Inflammatory macrophage treated with lipopolysaccharide for 4 hours (primary cell): Measurements from ENCODE around the gene WDR54.

Experiments
- DNase-seq: peaks from one replicate; pipeline ENCODE4 v3.0.0-alpha.2; 2020

Gene WDR54, protein sequence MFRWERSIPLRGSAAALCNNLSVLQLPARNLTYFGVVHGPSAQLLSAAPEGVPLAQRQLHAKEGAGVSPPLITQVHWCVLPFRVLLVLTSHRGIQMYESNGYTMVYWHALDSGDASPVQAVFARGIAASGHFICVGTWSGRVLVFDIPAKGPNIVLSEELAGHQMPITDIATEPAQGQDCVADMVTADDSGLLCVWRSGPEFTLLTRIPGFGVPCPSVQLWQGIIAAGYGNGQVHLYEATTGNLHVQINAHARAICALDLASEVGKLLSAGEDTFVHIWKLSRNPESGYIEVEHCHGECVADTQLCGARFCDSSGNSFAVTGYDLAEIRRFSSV

DNA sequence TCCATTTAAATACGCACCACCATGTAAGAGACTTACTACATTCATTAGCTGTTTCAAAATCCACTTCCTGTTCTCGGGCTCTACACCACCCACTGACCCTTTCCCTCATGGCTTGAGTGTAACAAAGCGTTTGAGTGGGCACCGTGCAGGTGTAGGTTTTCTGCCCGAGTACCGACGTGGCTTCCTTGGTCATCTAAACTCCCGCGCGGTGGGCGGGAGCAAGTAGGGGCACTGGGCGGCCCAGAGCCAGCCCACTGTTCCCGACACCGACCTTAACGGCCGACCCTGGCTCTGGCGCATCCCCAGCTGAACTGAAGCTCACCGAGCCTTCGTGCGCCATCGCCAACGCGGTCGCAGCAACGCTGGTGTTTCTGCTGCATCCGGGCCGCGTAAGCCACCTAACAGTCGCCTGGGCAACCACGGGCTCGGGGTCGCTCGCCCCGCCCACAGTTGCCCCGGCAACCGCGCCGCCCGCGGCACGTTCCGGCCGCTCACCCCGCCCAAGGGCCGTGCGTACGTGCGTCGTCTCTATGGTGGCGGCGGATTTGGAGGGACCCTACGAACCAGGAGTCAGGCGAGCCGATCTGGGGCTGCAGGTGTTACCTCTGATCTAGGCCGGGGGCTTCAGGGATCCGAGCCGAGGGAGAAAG lies at the start of gene WDR54, which contains the start of gene C2orf81:
Gene WDR54, plus strand, starts transcription at position 510 of the 650 bp plus-strand sequence. CDS start 424 bp downstream, outside the sequence.
Gene C2orf81, minus strand, starts transcription at position 399 of the 650 bp plus-strand sequence. Its CDS starts 59 bp downstream, at position 340.
- DNase-seq = peak; percentile 73

DNA sequence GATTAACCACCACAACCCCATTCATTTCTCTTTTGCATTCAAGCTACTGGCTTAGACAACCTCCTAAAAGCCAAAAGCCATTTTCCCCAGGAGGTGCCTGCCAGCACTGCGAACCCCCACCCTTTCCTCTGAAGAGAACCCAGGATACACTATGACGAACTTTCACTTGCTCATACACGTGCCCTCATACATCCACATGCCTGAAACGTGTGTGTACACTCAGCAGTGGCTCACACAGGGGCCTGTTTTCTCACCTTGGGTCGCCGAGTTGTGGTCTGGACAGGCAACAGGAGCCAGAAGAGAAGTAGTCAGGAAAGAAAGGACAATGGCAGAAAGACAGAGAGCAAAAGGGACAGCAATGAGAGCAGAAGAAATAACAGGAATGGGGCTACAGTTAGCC lies 48.9 kb upstream of the WDR54 start:
- DNase-seq = no peak

DNA sequence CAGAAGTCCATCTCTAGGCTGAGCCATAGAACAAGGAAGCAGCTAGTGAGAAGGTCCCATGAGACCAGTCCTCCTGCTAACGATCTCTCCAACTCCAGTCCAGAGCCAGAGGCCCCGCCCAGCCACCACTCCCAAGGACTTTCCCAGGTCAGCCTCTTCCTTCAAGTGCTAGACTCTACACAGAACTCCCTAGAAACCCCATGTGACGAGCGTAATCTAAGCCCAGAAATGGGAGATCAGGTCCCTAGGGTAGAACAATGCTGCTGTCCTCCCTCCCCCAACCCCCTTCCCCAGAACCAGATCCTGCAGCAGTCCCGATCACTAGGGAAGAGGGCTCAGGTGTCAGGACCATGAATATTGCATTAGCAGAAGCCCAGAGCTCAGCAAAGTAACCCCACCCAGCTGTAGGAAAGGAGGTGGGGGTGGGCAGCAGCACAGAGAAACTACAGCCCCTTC lies 48.3 kb upstream of the WDR54 start:
- no peak for DNase-seq

DNA sequence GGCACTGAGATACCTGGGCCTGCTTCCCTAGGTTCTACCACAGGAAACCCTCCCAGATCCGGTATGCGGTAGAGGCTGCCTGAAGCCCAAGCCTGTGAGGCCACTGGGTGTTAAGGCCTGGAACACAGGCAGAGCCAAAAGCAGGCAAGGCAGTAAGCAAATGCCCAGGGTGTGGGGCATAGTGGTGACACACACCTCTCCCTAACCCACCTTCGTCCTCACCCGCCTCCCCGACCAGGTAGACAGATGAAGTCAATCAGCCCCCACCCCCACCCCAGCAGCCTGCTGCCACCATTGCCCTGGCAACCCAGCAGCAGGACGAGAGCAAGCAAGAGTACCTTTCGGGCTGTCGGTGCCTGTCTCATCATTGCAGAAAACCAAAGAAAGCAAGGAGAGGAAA lies 47.5 kb upstream of the WDR54 start:
- no peak for DNase-seq

DNA sequence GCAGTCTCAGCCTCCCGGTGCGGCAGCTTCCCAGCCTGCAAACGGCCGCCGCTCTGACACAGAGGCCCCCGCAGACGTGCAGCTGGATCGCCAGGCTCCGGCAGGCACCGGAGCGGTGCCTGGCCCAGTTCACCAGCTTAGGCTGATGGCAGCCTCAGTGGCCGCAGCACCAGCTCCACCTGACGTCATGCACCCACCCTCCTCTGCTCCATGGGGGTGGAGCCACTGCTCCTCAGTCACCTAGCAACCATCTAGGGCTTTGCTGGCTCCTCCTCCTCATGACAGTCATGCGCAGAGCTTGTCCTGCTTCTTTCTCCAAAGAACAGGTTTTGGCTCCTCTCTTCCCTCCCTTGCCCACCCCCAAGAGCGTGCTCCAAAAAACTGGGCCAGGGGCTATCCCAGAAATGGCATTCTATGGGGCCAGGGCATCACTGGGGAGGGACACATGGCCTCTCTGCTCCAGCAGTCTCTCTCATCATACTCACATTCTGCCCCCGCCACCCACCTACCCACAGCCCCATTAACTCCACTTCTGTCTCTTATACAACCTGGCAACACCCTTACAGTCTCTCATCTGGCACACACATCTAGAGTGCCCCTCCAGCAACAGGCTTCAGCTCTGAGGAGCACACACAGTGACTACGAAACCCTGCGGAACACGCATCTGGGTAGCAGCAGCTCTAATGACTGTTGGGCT lies 46.9 kb upstream of the WDR54 start:
- no peak for DNase-seq

DNA sequence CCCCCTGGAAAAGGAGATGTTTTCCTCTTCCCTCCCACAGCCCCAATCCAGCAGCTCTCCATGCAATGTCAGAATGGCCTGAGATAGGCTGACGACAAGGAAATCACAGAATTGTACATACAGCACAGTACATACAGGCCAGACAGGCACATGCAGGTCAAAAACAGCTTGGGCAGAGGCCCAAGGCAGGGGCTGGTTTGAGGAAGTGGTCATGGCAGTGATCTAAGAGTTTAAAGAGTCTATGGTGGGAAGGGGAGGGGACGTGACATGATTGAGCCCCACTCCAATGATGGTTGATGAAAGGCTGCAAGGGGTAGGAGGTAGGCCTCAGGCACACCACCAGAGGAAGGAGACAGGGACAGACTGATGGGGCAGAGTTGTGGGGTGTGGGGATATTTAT lies 45.7 kb upstream of the WDR54 start:
- DNase-seq = no peak

DNA sequence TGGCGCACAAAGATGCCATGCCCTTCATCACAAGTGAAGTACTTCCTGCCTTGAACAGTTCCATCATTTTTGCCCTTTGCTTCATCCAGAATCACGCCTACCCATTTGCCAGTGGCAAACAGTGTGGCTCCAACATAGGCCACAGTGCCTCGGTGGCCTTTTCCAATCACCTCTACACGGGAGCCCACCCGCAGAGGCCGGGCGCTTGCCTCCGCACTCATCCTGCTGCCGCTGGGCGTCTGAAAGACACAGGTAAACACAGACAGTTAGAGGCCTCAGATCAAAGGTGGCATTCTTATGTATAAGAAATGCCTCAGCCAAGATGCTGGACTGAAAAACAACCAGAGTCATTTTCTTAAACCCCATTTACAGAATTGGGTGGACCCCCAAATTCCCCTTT lies 43.5 kb upstream of the WDR54 start:
- no peak for DNase-seq

DNA sequence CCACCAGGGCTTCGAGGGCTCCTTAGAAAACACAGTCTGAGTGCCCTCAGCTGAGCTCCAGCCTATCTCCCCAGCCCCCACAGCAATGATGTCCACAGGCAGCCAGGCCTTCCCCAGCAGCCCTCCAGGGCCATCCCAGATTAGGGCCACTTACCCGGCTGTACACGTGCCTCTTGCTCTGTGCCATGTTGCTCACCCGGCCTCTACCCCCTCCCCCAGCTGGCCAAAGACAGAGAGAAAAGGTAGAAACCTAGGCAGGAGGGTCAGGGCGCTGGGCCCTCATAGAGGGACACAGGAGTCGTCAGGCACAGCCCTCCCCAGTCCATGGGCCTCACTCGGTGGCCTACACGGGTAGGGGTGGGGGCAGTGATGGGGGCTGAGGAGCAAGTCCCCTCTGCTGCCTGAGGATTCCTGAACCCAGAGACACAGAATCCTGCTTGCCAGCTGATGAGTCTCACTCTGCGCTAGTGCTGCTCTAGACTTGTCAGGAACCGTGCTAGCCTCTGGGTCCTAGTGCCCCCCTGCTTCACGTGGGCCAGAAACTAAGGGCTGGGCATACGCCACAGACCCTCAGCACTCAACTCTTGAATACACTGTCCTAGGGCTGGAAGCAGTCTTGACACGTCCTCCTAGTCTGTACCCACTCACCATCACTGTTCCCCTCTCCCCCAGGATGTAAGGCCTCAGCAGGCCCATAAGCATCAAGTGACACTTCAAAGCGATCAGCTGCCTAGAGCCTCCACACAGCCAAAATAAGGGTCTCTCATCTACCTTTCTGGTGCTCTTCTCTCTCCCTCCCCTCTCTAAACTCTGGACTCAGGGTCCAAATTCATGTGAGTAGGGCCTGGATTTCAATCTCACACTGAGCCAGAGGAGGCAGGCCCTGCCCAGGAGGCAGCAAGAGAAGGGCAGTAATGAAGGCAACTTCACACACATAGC lies 41.4 kb upstream of the WDR54 start, which contains the start of gene DCTN1:
Gene DCTN1, minus strand, starts transcription at position 461 of the 939 bp plus-strand sequence. Its CDS starts 274 bp downstream, at position 187.
- no peak for DNase-seq

DNA sequence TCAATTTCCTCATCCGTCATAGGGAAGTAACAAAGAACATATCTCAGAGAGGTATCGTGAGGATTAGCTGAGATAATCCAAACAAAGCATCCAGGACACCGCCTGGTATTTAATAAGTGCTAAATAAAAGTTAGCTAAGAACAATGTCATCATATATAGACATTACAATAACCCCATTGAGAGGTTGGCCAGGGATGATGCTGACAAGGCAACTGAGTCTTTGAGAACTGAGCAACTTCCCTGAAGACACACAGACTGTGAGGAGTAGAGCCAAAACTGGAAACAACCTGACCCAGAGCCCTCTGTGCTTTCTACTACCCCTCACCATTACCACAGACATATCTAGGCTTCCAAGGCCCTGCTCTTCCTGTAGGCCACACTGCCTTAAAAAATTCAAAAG lies 39.8 kb upstream of the WDR54 start:
- no peak for DNase-seq

DNA sequence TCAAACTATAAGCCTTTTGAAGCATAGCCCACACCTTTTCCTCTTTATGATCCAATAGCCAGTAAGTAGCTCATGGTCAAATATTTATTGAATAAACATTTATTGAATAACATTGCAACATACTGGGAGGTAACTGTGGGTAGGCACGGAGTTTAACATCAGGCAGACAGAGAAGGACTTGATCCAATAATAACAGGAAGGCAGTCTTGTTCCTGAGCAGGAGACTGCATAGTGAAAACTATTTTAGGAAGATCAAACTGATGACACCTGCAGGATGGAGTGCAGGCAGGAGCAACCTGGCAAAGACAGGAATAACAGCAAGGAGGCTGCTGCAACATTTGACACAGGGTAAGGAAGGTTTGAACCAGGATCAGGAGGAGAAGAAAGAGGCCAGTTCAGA lies 38.3 kb upstream of the WDR54 start:
- DNase-seq = no peak

DNA sequence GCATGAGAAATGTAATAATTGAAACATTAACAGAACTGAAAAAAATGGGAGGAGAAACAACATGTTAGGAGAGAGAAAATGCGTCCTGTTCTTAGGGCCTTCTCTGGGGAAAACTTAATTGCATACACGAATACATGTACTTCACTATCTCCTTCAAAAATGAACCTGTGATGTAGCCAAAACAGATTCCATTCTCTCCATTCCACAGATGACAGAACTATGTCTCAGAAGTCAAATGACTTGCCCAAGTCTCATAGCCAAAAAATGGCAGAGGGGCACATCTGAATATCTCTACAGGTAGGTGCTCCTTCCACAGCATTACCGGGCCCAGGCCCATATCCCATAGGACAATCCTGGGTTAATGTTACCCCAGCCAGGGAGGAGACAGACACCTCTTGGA lies 37.5 kb upstream of the WDR54 start:
- no peak for DNase-seq

DNA sequence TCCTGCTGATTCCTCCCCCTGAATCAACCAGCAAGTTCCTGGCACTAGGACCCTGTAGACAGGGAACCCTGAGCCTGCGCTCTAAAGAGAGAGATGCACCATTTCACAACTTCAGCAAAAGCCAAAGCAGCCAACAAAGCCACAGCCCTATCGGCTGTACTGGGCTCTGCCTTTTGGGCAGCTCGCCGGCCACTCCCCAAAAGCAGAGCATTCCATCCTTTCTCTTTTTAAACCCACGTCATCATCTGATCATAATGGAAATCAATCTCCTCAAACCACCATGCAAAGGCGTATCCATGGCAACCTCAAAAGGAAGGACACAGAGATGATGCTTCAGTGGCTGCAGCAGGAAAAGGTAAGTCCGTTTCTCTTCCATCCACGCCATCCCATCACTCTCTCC lies 36.1 kb upstream of the WDR54 start:
- no peak for DNase-seq

DNA sequence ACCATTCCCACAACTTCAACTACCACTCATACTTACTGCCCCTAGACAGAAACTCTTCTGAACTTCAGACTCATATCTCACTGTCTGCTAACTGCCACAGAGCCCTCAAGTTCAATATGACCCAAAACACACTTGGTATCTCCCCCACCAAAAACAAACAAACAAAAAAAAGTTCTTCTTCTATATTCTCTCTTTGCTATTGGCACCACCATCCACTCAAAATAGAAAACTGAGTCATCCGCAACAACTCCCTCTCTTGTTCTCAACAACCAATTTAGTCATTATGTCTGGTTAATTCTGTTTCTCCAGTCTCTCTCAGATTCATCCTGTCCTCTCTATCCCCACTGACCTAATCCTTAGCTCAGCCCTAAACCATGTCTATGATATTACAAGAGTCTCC lies 34.2 kb upstream of the WDR54 start:
- no peak for DNase-seq

DNA sequence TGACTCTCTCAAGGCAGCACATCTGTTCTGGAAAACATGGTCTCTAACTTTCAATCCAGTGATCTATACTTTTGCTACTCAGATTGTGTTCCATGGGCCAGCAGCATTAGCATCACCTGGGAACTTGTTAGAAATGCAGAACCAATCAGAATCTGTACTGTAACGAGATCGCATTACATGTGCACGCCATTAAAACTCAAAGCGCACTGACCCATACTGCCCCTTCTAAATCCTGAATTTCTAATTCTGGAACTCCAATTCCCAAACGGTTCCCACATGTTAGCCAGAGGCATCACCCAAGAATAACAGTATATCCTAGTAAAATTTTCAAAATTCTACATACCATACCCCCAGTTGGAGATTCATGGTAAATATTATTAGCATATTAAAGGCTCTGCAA lies 30.9 kb upstream of the WDR54 start:
- no peak for DNase-seq

DNA sequence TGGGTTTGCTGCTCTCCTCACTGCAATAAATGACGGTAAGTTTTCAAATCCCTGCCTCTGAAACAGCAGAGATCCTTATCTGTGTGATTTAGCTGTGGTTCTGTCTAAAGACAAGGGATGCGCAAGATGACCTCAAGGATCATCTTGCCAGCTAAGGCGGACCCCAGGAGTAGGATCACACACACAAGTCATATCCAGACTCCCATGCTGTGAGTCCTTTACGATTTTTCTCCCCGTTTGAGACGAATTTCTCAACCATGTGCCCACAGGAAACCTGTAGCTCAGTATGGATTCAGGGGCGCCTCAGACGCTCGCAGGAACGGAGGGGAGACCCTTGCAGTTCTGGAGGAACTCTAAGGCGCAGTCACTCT lies 30.3 kb upstream of the WDR54 start:
- DNase-seq = peak; percentile 7

DNA sequence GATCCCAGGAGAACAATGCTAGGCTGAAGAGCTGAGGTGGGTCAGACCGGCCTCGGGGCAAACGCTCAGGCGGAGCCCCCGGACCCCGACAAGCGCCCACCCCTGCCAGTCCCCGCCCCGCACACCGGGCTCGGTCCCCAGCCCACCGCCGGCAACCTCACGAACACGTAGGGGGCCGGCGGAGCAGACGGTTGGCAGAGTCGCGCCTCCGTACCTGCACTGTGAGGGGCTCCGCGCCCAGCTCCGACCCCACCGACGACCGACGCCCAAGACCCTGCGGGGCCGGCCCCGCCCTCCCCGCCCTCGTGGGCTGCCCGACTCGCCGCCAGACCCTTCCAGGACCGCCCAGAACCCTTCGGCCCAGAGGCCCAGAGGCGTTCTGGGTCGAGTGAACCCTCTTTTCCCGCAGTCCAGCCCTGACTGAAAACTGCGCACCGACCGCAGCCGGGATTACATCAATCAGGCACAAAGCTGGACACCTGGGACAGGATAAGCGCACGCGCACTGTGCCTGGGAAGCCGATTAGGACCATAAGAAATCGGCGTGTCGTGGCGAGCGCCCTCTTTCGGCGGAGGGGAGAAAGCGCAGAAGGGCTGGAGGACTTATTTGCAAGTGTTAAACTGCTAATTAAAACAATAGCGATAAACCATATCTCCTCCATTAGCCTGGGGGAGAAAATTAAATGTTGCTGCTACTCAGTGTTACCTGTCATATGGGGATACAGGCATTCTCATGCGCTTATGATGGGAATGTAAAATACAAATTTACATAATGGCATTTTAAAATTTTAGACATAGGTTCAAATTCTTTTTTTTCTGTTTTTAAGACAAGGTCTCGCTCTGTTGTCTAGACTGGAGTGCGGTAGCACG lies 29.7 kb upstream of the WDR54 start:
- peak; percentile 90 for DNase-seq

DNA sequence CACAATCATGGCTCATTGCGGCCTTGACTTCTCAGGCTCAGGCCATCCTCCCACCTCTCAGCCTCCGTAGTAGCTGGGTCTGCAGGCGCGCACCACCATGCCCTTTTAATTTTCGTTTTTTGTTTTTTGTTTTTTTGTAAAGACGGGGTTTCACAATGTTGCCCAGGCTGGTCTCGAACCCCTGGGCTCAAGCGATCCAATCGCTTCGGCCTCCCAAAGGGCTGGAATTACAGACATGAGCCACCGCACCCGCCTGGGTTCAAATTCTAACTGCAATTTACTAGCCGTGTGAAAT lies 29.1 kb upstream of the WDR54 start:
- no peak for DNase-seq

DNA sequence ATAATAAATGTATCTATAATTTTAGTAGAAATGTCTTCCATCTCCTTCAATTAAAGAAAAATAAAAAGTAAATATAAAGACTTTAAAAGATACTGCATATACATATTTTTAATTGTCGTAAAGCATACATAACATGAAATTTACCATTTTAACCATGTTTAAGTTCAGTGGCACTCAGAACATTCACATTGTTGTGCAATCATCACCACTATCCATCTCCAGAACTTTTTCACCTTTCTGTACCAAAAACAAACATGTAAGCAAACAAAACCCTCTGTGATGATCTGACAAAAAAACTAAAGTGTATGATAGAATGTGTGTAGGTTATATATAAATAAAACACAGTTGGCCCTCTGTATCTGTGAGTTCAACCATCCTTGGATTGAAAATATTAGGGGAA lies 28.0 kb upstream of the WDR54 start:
- no peak for DNase-seq

DNA sequence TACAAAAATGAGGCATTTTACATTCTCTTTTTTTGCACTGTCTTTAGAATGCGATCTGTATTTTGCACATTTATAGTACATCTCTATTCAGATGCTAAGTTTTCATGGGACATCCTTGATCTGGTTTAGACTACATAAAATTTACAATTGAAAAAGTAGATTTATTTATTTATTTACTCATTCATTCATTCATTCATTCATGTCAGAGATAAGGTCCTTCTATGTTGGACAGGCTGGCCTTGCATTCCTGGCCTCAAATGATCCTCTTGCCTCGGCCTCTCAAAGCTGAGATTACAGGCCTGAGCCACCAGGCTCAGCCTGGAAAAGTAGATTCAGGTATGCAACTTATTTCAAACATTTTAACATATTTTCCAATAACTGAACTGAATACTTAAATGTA lies 25.4 kb upstream of the WDR54 start:
- DNase-seq = no peak

DNA sequence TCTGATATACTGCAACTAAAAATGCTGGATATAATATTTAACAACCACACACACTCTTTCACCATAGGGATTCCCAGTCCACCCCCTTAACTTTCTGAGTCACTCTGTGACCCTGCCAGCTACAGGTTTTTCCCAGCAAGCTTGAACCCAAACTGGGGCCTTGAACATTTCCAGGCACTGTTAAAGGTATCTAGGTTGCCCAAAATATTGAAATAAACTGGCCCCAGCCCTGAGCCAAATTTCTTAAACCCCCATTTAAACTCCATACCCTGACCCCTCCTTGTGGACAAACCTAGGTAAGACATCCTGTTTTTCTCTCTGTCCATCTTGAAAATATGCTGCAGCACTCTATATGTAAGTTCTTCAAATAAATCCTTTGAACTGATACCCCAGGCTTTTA lies 21.7 kb upstream of the WDR54 start:
- peak; percentile 15 for DNase-seq

DNA sequence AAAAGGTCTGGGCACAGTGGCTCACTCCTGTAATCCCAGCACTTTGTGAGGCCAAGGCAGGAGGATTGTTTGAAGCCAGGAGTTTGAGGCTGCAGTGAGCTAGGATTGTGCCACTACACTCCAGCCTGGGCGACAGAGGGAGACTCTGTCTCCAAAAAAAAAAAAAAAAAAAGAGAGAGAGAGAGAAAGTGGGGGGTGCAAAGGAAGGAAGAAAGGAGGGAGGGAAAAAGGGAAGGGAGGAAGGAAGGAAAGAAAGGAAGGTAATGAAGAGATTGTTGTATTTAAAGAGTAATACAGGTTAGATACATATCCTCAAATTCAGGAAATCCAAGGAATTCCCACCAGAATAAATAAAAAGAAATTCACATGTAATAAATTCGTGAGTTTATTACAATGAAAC lies 19.6 kb upstream of the WDR54 start:
- no peak for DNase-seq

DNA sequence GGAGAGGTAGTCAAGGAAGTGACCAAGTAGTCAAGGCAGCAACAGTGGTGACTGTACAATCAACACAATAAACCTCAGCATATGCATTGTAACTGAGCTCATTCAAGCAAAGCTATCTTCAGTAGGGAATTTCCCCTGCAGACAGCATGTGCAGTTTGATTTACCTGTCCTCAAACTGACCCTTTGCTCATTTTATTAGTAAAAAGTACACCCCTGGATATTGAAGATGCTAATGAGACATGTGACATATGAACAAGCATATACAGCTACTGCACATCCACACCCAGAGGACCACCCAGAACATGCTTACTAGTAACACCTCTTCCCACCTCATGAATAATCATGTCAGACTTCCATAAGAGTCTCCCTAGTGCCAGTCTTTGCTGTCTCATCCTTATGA lies 15.5 kb upstream of the WDR54 start:
- no peak for DNase-seq
